Astrocyte (in vitro differentiated cells and primary cell): ENCODE measurements around the gene TRPM4. TPM values are rescaled to one million over a fixed set of nuclear protein-coding genes. Genes with fewer than 3 reads are reported as not detected.

Experiments used
- DNase-seq: peaks from one replicate; pipeline ENCODE4 v3.0.0-alpha.2; 2010; ENCODE audit warnings: low read depth
- FAIRE-seq: peaks from 2 replicates; lab custom pipeline; 2011; peaks lifted over from hg19 to GRCh38; lab: Jason Lieb, UNC
- H2AFZ ChIP-seq: 2 replicates; pipeline ENCODE4 v1.6.0; 2012; ENCODE audit warnings: low read depth, low read length, inconsistent platforms
- H3K27ac ChIP-seq: 2 replicates; pipeline ENCODE4 v1.5.1; 2011; ENCODE audit warnings: low read depth, low read length, inconsistent platforms
- H3K27me3 ChIP-seq: 2 replicates; pipeline ENCODE4 v1.6.0; 2011; ENCODE audit warnings: low read length, inconsistent platforms; ENCODE audit not compliant: insufficient read depth
- H3K36me3 ChIP-seq: 2 replicates; pipeline ENCODE4 v1.5.1; 2011; ENCODE audit warnings: low read length, inconsistent platforms; ENCODE audit not compliant: insufficient read depth
- H3K4me1 ChIP-seq: 2 replicates; pipeline ENCODE4 v1.5.1; 2011; ENCODE audit warnings: low read length, inconsistent platforms; ENCODE audit not compliant: insufficient read depth
- H3K4me2 ChIP-seq: 2 replicates; pipeline ENCODE4 v1.6.0; 2012; ENCODE audit warnings: low read length, inconsistent platforms
- H3K4me3 ChIP-seq: 2 replicates; pipeline ENCODE4 v1.5.1; 2011; ENCODE audit warnings: low read depth, mild to moderate bottlenecking, low read length, inconsistent platforms; ENCODE audit not compliant: insufficient read depth
- H3K79me2 ChIP-seq: 2 replicates; pipeline ENCODE4 v1.6.0; 2012; ENCODE audit warnings: mild to moderate bottlenecking, low read length, inconsistent platforms; ENCODE audit not compliant: insufficient read depth
- H3K9ac ChIP-seq: 2 replicates; pipeline ENCODE4 v1.6.0; 2012; ENCODE audit warnings: mild to moderate bottlenecking, low read length, inconsistent platforms
- H3K9me3 ChIP-seq: 2 replicates; pipeline ENCODE4 v1.5.1; 2012; ENCODE audit warnings: low read depth, mild to moderate bottlenecking, low read length, inconsistent platforms; ENCODE audit not compliant: insufficient read depth
- H4K20me1 ChIP-seq: 2 replicates; pipeline ENCODE4 v1.6.0; 2012; ENCODE audit warnings: low read length, inconsistent platforms; ENCODE audit not compliant: insufficient read depth
- H3K27ac Mint-ChIP-seq: one replicate; pipeline ENCODE4 v1.8.0; 2021; ENCODE audit warnings: mild to moderate bottlenecking, mixed read lengths; ENCODE audit not compliant: unreplicated experiment
- H3K27me3 Mint-ChIP-seq: one replicate; pipeline ENCODE4 v1.8.0; 2021; ENCODE audit warnings: low read depth, mixed read lengths; ENCODE audit not compliant: unreplicated experiment
- H3K36me3 Mint-ChIP-seq: one replicate; pipeline ENCODE4 v1.8.0; 2021; ENCODE audit warnings: low read depth, mixed read lengths; ENCODE audit not compliant: unreplicated experiment
- H3K4me1 Mint-ChIP-seq: one replicate; pipeline ENCODE4 v1.8.0; 2021; ENCODE audit warnings: low read depth, mixed read lengths; ENCODE audit not compliant: unreplicated experiment
- H3K4me3 Mint-ChIP-seq: one replicate; pipeline ENCODE4 v1.8.0; 2021; ENCODE audit warnings: mild to moderate bottlenecking, moderate library complexity, mixed read lengths; ENCODE audit not compliant: unreplicated experiment
- H3K9me3 Mint-ChIP-seq: one replicate; pipeline ENCODE4 v1.8.0; 2021; ENCODE audit warnings: mild to moderate bottlenecking, mixed read lengths; ENCODE audit not compliant: unreplicated experiment
- CTCF ChIP-seq: IDR thresholded peaks from 2 replicates; pipeline ENCODE4 v1.5.1; 2011; ENCODE audit warnings: low read depth, mild to moderate bottlenecking, inconsistent platforms, low read length, moderate library complexity; ENCODE audit not compliant: insufficient read depth
- EZH2 ChIP-seq: IDR thresholded peaks from 2 replicates; pipeline ENCODE4 v1.6.1; 2012; ENCODE audit warnings: mild to moderate bottlenecking, low read length, inconsistent platforms; ENCODE audit not compliant: insufficient read depth
- total RNA-seq: library from RNA; stranded (reverse); gene quantifications from 2 replicates; pipeline ENCODE4 v1.2.1, GENCODE V29; 2021

Gene TRPM4
- total RNA-seq, 1 donor from 2014 or later = 26.3 TPM

- Histone ChIP-seq H3K27me3 (no peaks in the 10 kb centered on the region), H3K4me1 (peaks cover 4% of the 10 kb centered on the region), H3K79me2 (no peaks in the 10 kb centered on the region), H3K36me3 (no peaks in the 10 kb centered on the region), H3K4me3 (no peak overlapping the region), H4K20me1 (no peaks in the 10 kb centered on the region), H3K9ac (no peak overlapping the region), H3K9me3 (no peaks in the 10 kb centered on the region), H3K27ac (no peak overlapping the region), H2AFZ (no peak overlapping the region), H3K4me2 (no peak overlapping the region)
- no peak for FAIRE-seq
- no peak for DNase-seq
- Mint-ChIP-seq H3K27ac (no peak overlapping the region), H3K4me3 (no peak overlapping the region), H3K4me1 (peaks cover 5% of the 10 kb centered on the region), H3K36me3 (peaks cover 25% of the 10 kb centered on the region), H3K9me3 (peaks cover 5% of the 10 kb centered on the region), H3K27me3 (no peaks in the 10 kb centered on the region)
- TF ChIP-seq CTCF = no peak
- TF ChIP-seq EZH2 = no peak
Observed at GRCh38 chr19:49130325-49130724, 27.3 kb upstream of the TRPM4 start.

GRCh38 chr19:49132974-49133609 lies 24.5 kb upstream of the TRPM4 start:
- Mint-ChIP-seq H3K4me3 (no peak overlapping the region), H3K36me3 (peaks cover 42% of the 10 kb centered on the region), H3K27ac (no peak overlapping the region), H3K4me1 (peaks cover 7% of the 10 kb centered on the region), H3K27me3 (peaks cover 3% of the 10 kb centered on the region), H3K9me3 (peaks cover 5% of the 10 kb centered on the region)
- Histone ChIP-seq H3K9me3 (no peaks in the 10 kb centered on the region), H3K4me3 (no peak overlapping the region), H3K9ac (no peak overlapping the region), H3K27ac (no peak overlapping the region), H3K4me1 (no peaks in the 10 kb centered on the region), H4K20me1 (no peaks in the 10 kb centered on the region), H2AFZ (no peak overlapping the region), H3K36me3 (no peaks in the 10 kb centered on the region), H3K79me2 (no peaks in the 10 kb centered on the region), H3K4me2 (peak overlapping the region; percentile 59), H3K27me3 (no peaks in the 10 kb centered on the region)
- TF ChIP-seq CTCF (no peak), EZH2 (no peak)
- DNase-seq (no peak), FAIRE-seq (no peak)

GRCh38 chr19:49133621-49134454 lies 23.8 kb upstream of the TRPM4 start:
- Mint-ChIP-seq H3K9me3 (peaks cover 4% of the 10 kb centered on the region), H3K27ac (no peak overlapping the region), H3K36me3 (peaks cover 38% of the 10 kb centered on the region), H3K27me3 (peaks cover 3% of the 10 kb centered on the region), H3K4me1 (peaks cover 3% of the 10 kb centered on the region), H3K4me3 (no peak overlapping the region)
- TF ChIP-seq CTCF (no peak), EZH2 (no peak)
- no peaks in the 10 kb centered on the region for H3K36me3 ChIP-seq
- peak overlapping the region; percentile 59 for H3K4me2 ChIP-seq
- H2AFZ ChIP-seq = peak overlapping the region; percentile 41
- no peak overlapping the region for H3K4me3 ChIP-seq
- FAIRE-seq (no peak), DNase-seq (no peak)
- no peak overlapping the region for H3K27ac ChIP-seq
- no peak overlapping the region for H3K9ac ChIP-seq
- H3K79me2 ChIP-seq = no peaks in the 10 kb centered on the region
- no peaks in the 10 kb centered on the region for H3K9me3 ChIP-seq
- H4K20me1 ChIP-seq = no peaks in the 10 kb centered on the region
- H3K27me3 ChIP-seq = no peaks in the 10 kb centered on the region
- H3K4me1 ChIP-seq = no peaks in the 10 kb centered on the region
